HepG2 (cell line): ENCODE measurements around the gene WSB2. TPM values are rescaled to one million over a fixed set of nuclear protein-coding genes. Genes with fewer than 3 reads are reported as not detected.

Experiments used
- ATAC-seq: fragments of 200-7000 bp; cut with Tn5 transposase; 3 replicates; pipeline ENCODE4 v1.9.1; 2020; ENCODE audit warnings: mild to moderate bottlenecking, moderate library complexity
- BruUV-seq: library from RNA; stranded (reverse); fragments of 400-500 nt; replicated peaks from 2 replicates; lab custom pipeline; 2021; lab: Mats Ljungman, UMichigan
- CTCF ChIA-PET: fragments of 300-600 bp; formaldehyde crosslinking; extraction: SDS; loops from one replicate; lab custom pipeline; 2021; ENCODE audit warnings: low total read pairs, inconsistent platforms, low intra/inter-chr PET ratio; lab: Yijun Ruan, JAX
- POLR2A ChIA-PET: fragments of 350-600 bp; sonication (Branson Sonifier 250); formaldehyde crosslinking; loops from one replicate; lab custom pipeline; 2020; ENCODE audit warnings: antibody characterized with exemption, inconsistent platforms; lab: Yijun Ruan, JAX
- DNase-seq: peaks from one replicate; pipeline ENCODE4 v3.0.0-alpha.2; 2015; ENCODE audit warnings: low spot score
- FAIRE-seq: peaks from 3 replicates; lab custom pipeline; 2011; peaks lifted over from hg19 to GRCh38; lab: Jason Lieb, UNC
- H2AFZ ChIP-seq: one replicate; pipeline ENCODE4 v1.6.1; 2011; ENCODE audit warnings: low read length, inconsistent platforms
- H3K27ac ChIP-seq: fragments of 300-600 bp; 3 replicates; pipeline ENCODE4 v1.8.0; 2011; ENCODE audit warnings: mixed run types, mild to moderate bottlenecking, mixed read lengths, low read length, inconsistent platforms; ENCODE audit not compliant: insufficient read depth; ENCODE audit errors: extremely low read length
- H3K27me3 ChIP-seq, 2 experiments: fragments of 200-600 bp in 1 of 2; 2 replicates in 1 of 2; 3 replicates in 1 of 2; pipeline versions ENCODE4 v1.6.0 to v1.8.0; 2011; ENCODE audit warnings: low read length in 2 of 2, mild to moderate bottlenecking in 2 of 2, moderate library complexity in 2 of 2, inconsistent platforms in 1 of 2; ENCODE audit not compliant: insufficient read depth in 2 of 2, control insufficient read depth in 1 of 2
- H3K36me3 ChIP-seq, 2 experiments: fragments of 200-600 bp in 1 of 2; replicated peaks in 1 of 2; 2 replicates in 1 of 2; 3 replicates in 1 of 2; pipeline versions ENCODE4 v1.5.1 to v1.8.0; 2011; ENCODE audit warnings: low read length in 2 of 2, inconsistent platforms in 1 of 2; ENCODE audit not compliant: insufficient read depth in 2 of 2, control insufficient read depth in 1 of 2
- H3K4me1 ChIP-seq: 2 replicates; pipeline ENCODE4 v1.5.1; 2012; ENCODE audit warnings: low read length, inconsistent platforms; ENCODE audit not compliant: insufficient read depth
- H3K4me2 ChIP-seq: 2 replicates; pipeline ENCODE4 v1.6.0; 2011; ENCODE audit warnings: low read depth, low read length, inconsistent platforms
- H3K4me3 ChIP-seq, 3 experiments: fragments of 200-600 bp in 1 of 3; sonication (generic), shearing (Covaris generic) in 1 of 3; replicated peaks in 1 of 3; 2 replicates each; pipeline ENCODE4 v1.5.1; 2011 to 2016; ENCODE audit warnings: low read length in 3 of 3, inconsistent platforms in 2 of 3, low read depth in 2 of 3, mild to moderate bottlenecking in 2 of 3, control low read depth in 1 of 3, mixed read lengths in 1 of 3; ENCODE audit not compliant: insufficient read depth in 1 of 3
- H3K79me2 ChIP-seq: one replicate; pipeline ENCODE4 v1.6.1; 2011; ENCODE audit warnings: low read length, inconsistent platforms; ENCODE audit not compliant: insufficient read depth
- H3K9ac ChIP-seq: 2 replicates; pipeline ENCODE4 v1.6.0; 2011; ENCODE audit warnings: mild to moderate bottlenecking, low read depth, low read length, inconsistent platforms; ENCODE audit not compliant: insufficient read depth
- H3K9me3 ChIP-seq: 2 replicates; pipeline ENCODE4 v1.5.1; 2012; ENCODE audit warnings: mild to moderate bottlenecking, low read length
- H4K20me1 ChIP-seq: 2 replicates; pipeline ENCODE4 v1.6.0; 2011; ENCODE audit warnings: inconsistent platforms, mild to moderate bottlenecking, low read length, moderate library complexity; ENCODE audit not compliant: insufficient read depth
- EEA1 ChIP-seq: sonication (generic); formaldehyde crosslinking; IDR thresholded peaks from 2 replicates; pipeline ENCODE4 v1.5.1; 2020; ENCODE audit warnings: mild to moderate bottlenecking, missing genetic modification reagents, borderline replicate concordance
- KAT7 ChIP-seq: IDR thresholded peaks from 2 replicates; pipeline ENCODE4 v1.6.1; 2018; ENCODE audit warnings: borderline replicate concordance, missing compliant biosample characterization
- KLF12 ChIP-seq: sonication (generic); formaldehyde crosslinking; IDR thresholded peaks from 2 replicates; pipeline ENCODE4 v1.4.0; 2020; ENCODE audit warnings: missing genetic modification reagents, borderline replicate concordance
- KLF16 ChIP-seq, 2 experiments: sonication (generic) in 1 of 2; formaldehyde crosslinking in 1 of 2; IDR thresholded peaks; 2 replicates each; pipeline versions ENCODE4 v1.6.1 to v1.8.0; 2016 to 2023; ENCODE audit warnings: missing genetic modification reagents in 2 of 2, missing compliant biosample characterization in 1 of 2
- NCOR1 ChIP-seq: fragments of 200-600 bp; sonication (generic); IDR thresholded peaks from 2 replicates; pipeline ENCODE4 v1.7.0; 2017; ENCODE audit warnings: antibody characterized with exemption, low read length, borderline replicate concordance
- SOX6 ChIP-seq, 2 experiments: fragments of 450-650 bp in 1 of 2; sonication (generic) in 1 of 2; formaldehyde crosslinking in 1 of 2; IDR thresholded peaks; 2 replicates each; pipeline versions ENCODE4 v1.4.0 to v1.6.1; 2017 to 2020; ENCODE audit warnings: antibody characterized with exemption in 1 of 2, mild to moderate bottlenecking in 1 of 2, missing genetic modification reagents in 1 of 2
- YEATS4 ChIP-seq: sonication (generic); formaldehyde crosslinking; IDR thresholded peaks from 2 replicates; pipeline ENCODE4 v1.4.0; 2020; ENCODE audit warnings: missing genetic modification reagents, borderline replicate concordance
- ZBTB21 ChIP-seq: sonication (generic); formaldehyde crosslinking; IDR thresholded peaks from 2 replicates; pipeline ENCODE4 v1.4.0; 2020; ENCODE audit warnings: missing genetic modification reagents
- ZNF10 ChIP-seq: sonication (generic); formaldehyde crosslinking; IDR thresholded peaks from 2 replicates; pipeline ENCODE4 v1.4.0; 2020; ENCODE audit warnings: mild to moderate bottlenecking, low read depth, missing genetic modification reagents, borderline replicate concordance
- ZNF337 ChIP-seq: sonication (generic); formaldehyde crosslinking; IDR thresholded peaks from 2 replicates; pipeline ENCODE4 v1.5.1; 2020; ENCODE audit warnings: missing genetic modification reagents, low read depth, mild to moderate bottlenecking, borderline replicate concordance
- ZNF891 ChIP-seq: sonication (generic); formaldehyde crosslinking; IDR thresholded peaks from 2 replicates; pipeline ENCODE4 v1.5.0; 2020; ENCODE audit warnings: mild to moderate bottlenecking, missing genetic modification reagents
- WGBS: methylation state at CpG from one replicate; pipeline ENCODE4 v1.1.6; 2017; ENCODE audit warnings: low lambda C conversion rate; 5-methylcytosine and 5-hydroxymethylcytosine counted together
- in situ Hi-C: cut with HindIII; loops from 2 replicates; pipeline ENCODE4 v1.10.0; 2017; ENCODE audit warnings: low pct_unique_long_range_greater_than_20kb; ENCODE audit not compliant: extremely low pct_ligation_motif_present
- intact Hi-C: fragments of 100-400 bp; cut with micrococcal nuclease; formaldehyde crosslinking; loops from one replicate; pipeline ENCODE4 v1.10.0; 2022; ENCODE audit not compliant: unreplicated experiment
- polyA plus RNA-seq, 8 experiments: library from polyadenylated mRNA; depleted of rRNA in 3 of 8; stranded (reverse) in 7 of 8; unstranded in 1 of 8; fragments of >200 nt; fragmentation: Illumina TruSeq in 4 of 8; extraction: Trizol in 4 of 8; gene quantifications; 2 replicates each; pipeline versions ENCODE4 v1.2.1 to v1.2.3, GENCODE V29; 2011 to 2016; ENCODE audit warnings: low read depth in 4 of 8, missing spikeins in 1 of 8, mixed read lengths in 1 of 8; ENCODE audit not compliant: insufficient read depth in 1 of 8
- total RNA-seq, 5 experiments: library from RNA; depleted of rRNA; stranded (reverse); fragments of >200 nt; fragmentation: Illumina TruSeq; extraction: Trizol; gene quantifications; 2 replicates each; pipeline ENCODE4 v1.2.3, GENCODE V29; 2016; ENCODE audit warnings: low read depth in 1 of 5
- TF ChIP-seq, protein P1 (sequence below): fragments of 450-650 bp; IDR thresholded peaks from 2 replicates; pipeline ENCODE4 v1.6.1; 2017; ENCODE audit warnings: mild to moderate bottlenecking

WSB2 gene
- total and polyA plus RNA-seq, 2 of the 13 experiments (the other 11 are each of a cell fraction or from before 2014, with no cell fraction given) = 31.0 to 82.8 TPM

DNA sequence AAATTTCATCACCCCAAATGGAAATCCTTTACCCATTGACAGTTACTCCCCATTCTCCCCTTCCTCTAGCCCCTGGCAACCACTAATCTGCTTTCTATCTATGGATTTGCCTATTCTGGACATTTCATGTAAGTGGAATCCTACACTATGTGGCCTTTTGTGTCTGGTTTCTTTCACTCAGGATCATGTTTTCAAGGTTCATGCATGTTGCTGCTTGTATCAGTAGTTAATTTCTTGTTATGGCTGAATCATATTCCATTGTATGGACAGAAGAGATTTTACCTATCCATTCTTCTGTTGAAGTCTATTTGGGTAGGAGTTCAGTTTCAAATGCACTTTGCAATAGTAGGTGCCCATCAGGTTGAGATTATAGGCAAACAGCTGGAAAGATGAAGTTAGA is 43.1 kb downstream of the WSB2 start (continued):
- TF ChIP-seq, protein P1, sequence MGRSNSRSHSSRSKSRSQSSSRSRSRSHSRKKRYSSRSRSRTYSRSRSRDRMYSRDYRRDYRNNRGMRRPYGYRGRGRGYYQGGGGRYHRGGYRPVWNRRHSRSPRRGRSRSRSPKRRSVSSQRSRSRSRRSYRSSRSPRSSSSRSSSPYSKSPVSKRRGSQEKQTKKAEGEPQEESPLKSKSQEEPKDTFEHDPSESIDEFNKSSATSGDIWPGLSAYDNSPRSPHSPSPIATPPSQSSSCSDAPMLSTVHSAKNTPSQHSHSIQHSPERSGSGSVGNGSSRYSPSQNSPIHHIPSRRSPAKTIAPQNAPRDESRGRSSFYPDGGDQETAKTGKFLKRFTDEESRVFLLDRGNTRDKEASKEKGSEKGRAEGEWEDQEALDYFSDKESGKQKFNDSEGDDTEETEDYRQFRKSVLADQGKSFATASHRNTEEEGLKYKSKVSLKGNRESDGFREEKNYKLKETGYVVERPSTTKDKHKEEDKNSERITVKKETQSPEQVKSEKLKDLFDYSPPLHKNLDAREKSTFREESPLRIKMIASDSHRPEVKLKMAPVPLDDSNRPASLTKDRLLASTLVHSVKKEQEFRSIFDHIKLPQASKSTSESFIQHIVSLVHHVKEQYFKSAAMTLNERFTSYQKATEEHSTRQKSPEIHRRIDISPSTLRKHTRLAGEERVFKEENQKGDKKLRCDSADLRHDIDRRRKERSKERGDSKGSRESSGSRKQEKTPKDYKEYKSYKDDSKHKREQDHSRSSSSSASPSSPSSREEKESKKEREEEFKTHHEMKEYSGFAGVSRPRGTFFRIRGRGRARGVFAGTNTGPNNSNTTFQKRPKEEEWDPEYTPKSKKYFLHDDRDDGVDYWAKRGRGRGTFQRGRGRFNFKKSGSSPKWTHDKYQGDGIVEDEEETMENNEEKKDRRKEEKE = no peak

DNA sequence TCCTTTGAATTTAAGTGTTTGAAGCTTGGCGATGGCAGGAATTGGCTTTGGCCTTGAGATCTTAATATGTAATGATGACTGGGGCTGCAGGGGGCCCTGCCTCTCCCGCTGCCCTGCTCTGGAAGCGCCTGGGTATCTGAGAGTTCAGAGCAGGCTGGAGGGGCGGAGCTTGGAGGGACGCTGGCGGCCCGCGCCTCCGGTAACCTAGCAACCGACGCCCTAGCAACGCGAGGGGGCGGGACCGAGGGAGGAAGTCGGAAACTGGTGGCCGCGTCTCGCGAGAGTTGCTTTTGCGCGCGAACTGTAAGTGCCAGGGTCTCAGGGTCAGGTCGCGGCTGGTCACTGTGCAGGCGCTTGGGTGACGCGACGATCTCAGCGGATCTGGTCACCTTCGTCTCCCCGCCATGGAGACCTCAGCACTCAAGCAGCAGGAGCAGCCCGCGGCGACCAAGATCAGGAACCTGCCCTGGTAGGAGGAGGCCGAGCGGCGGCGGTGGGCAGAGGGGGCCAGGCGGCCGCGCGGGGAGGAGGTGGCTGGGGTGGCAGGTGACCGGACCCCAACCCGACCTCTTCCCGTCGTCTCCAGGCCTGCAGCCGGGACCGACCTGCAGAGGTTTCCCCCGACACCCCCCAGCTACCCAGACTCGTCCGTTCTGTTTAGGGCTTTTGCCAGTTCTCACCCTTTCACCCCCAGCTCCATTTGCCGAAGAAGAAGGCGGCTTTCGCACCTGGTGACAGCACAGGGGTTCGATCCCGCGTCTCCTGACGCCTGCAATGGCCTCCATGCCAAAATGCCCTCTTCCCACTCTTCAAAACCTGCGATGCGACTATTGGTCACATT is 44.3 kb downstream of the WSB2 start, which contains the start of gene RFC5:
RFC5 (plus strand) TSS at position 280 of the 841 bp plus-strand sequence; CDS start at position 405, 125 bp downstream.
- DNase-seq (peak; percentile 96), FAIRE-seq (peak; percentile 81), ATAC-seq (peak; percentile 97)
- intact Hi-C loops (loop anchor here (2.0 to 5.0 kb wide), 2 partner anchors 36 to 139 kb away; no protein-coding TSS in a partner anchor), in situ Hi-C loops (no loop called here)
- under 1% methylated on average over 18 of the region's 61 CpGs for WGBS
- no peaks in the 10 kb centered on the region for H3K27me3 ChIP-seq
- BruUV-seq = TSS peak; percentile 68
- peaks cover 35% of the 10 kb centered on the region for H3K4me1 ChIP-seq
- no peaks in the 10 kb centered on the region for H3K9me3 ChIP-seq
- no peak within 1 kb of the TSS for H2AFZ ChIP-seq
- H3K4me2 ChIP-seq = peak within 1 kb of the TSS; percentile 93
- peak within 1 kb of the TSS; percentile 89 for H3K9ac ChIP-seq
- peak within 1 kb of the TSS; percentile 72 to 90 (median 89) for H3K4me3 ChIP-seq
- H3K36me3 ChIP-seq = peaks cover 3 to 23% of the 10 kb centered on the region in 2 experiments; a peak in 4 of 5 replicates
- H3K79me2 ChIP-seq = peaks cover 15% of the 10 kb centered on the region
- ChIA-PET POLR2A (interaction anchor here (0.8 to 1.4 kb wide), 2 partner anchors 12 to 121 kb away, joined by 3 to 5 read pairs; no protein-coding TSS in a partner anchor), CTCF (no interaction called here)
- H4K20me1 ChIP-seq = no peaks in the 10 kb centered on the region
- peak within 1 kb of the TSS; percentile 75 for H3K27ac ChIP-seq
- TF ChIP-seq ZNF10 (no peak), KLF16 (CRISPR knock-in tag; IDR thresholded peaks at IDR 0.05) (peak in 1 of 2 experiments; percentile 90; a peak in 2 of 4 replicates), NCOR1 (no peak), ZNF337 (no peak), ZNF891 (CRISPR knock-in tag) (peak; percentile 79), KLF12 (CRISPR knock-in tag) (peak; percentile 37; the same call in 1 of the 2 replicates), SOX6 (IDR thresholded peaks at IDR 0.05) (no peak), SOX6 (CRISPR knock-in tag; IDR thresholded peaks at IDR 0.05) (0 out of 2 replicates have a peak, but pooled peaks have one; percentile 35), KAT7 (CRISPR knock-in tag) (peak; percentile 96; the same call in 1 of the 2 replicates), YEATS4 (CRISPR knock-in tag) (peak; percentile 55; the same call in 1 of the 2 replicates), EEA1 (CRISPR knock-in tag) (peak; percentile 84; the same call in 1 of the 2 replicates), ZBTB21 (no peak)
